Mammary epithelial cell (primary cell): ENCODE data around the gene CAMTA1.

Experiments used
- CTCF ChIP-seq, 2 donors: IDR thresholded peaks in 1 of 2; conservative IDR thresholded peaks in 1 of 2; 2 replicates each; pipeline ENCODE4 v1.5.1; 2011 to 2012; ENCODE audit warnings: inconsistent platforms in 2 of 2, low read length in 2 of 2, mild to moderate bottlenecking in 2 of 2, control low read depth in 1 of 2, low read depth in 1 of 2; ENCODE audit not compliant: insufficient read depth in 1 of 2; ENCODE audit errors: extremely low read depth in 1 of 2
- EZH2 ChIP-seq: IDR thresholded peaks from 2 replicates; pipeline ENCODE4 v1.6.1; 2012; ENCODE audit warnings: low read length, inconsistent platforms, borderline replicate concordance

- TF ChIP-seq CTCF (conservative IDR thresholded peaks at IDR 0.05 in 1 of 2, IDR thresholded peaks at IDR 0.05 in 1 of 2; ENCODE audit: extremely low read depth in 1 of 2, insufficient read depth in 1 of 2, low read depth in 1 of 2, low read length in 2 of 2) = no peak
- no peak for TF ChIP-seq EZH2
Measured at GRCh38 chr1:7721940-7722669, 936.9 kb downstream of the CAMTA1 start.
